HCT116 (cell line): ENCODE data around the gene RCL1.

ENCODE experiments used
- ZNF274 ChIP-seq: fragments of 200-500 bp; sonication (Bioruptor generic); IDR thresholded peaks from 2 replicates; pipeline ENCODE4 v1.6.1; 2014; ENCODE audit warnings: mild to moderate bottlenecking, low read depth, low read length, inconsistent platforms
- TF ChIP-seq, protein P1 (sequence below), 3 experiments: fragments of 200-600 bp in 1 of 3; sonication (generic) in 1 of 3; IDR thresholded peaks in 2 of 3; conservative IDR thresholded peaks in 1 of 3; 2 replicates each; pipeline ENCODE4 v1.5.1; 2012 to 2017; ENCODE audit warnings: low read depth in 2 of 3, low read length in 2 of 3, antibody characterized with exemption in 1 of 3, borderline replicate concordance in 1 of 3, control low read depth in 1 of 3, mild to moderate bottlenecking in 1 of 3, mixed read lengths in 1 of 3, mixed run types in 1 of 3, moderate library complexity in 1 of 3; ENCODE audit not compliant: insufficient read depth in 1 of 3

GRCh38 chr9:4829969-4830368 lies 37.2 kb downstream of the RCL1 start:
- TF ChIP-seq, protein P1, sequence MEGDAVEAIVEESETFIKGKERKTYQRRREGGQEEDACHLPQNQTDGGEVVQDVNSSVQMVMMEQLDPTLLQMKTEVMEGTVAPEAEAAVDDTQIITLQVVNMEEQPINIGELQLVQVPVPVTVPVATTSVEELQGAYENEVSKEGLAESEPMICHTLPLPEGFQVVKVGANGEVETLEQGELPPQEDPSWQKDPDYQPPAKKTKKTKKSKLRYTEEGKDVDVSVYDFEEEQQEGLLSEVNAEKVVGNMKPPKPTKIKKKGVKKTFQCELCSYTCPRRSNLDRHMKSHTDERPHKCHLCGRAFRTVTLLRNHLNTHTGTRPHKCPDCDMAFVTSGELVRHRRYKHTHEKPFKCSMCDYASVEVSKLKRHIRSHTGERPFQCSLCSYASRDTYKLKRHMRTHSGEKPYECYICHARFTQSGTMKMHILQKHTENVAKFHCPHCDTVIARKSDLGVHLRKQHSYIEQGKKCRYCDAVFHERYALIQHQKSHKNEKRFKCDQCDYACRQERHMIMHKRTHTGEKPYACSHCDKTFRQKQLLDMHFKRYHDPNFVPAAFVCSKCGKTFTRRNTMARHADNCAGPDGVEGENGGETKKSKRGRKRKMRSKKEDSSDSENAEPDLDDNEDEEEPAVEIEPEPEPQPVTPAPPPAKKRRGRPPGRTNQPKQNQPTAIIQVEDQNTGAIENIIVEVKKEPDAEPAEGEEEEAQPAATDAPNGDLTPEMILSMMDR (IDR thresholded peaks at IDR 0.05 in 2 of 3, conservative IDR thresholded peaks at IDR 0.05 in 1 of 3; ENCODE audit: borderline replicate concordance in 1 of 3, insufficient read depth in 1 of 3, low read depth in 2 of 3, low read length in 2 of 3): no peak
- TF ChIP-seq ZNF274: no peak
